OCI-LY1 (cell line): Measurements from ENCODE around the gene GRK5.

Experiments
- CTCF ChIP-seq: fragments of 200-600 bp; sonication (generic), shearing (Covaris generic); IDR thresholded peaks from 2 replicates; pipeline ENCODE4 v1.5.1; 2017; ENCODE audit warnings: mild to moderate bottlenecking, antibody characterized with exemption, low read length, moderate library complexity, mixed read lengths
- EZH2 ChIP-seq: fragments of 200-600 bp; sonication (generic), shearing (Covaris generic); IDR thresholded peaks from 2 replicates; pipeline ENCODE4 v1.8.0; 2017; ENCODE audit warnings: borderline replicate concordance, mixed run types, mild to moderate bottlenecking, antibody characterized with exemption, low read length, moderate library complexity, mixed read lengths

GRCh38 chr10:119253433-119254174, 46.2 kb downstream of the GRK5 start:
- TF ChIP-seq CTCF (no peak), EZH2 (no peak)
